NCI-H2081 (cell line): ENCODE measurements around the gene YLPM1.

Source experiments
- DNase-seq, 2 experiments: peaks; one replicate each; lab custom pipeline; 2025; lab: John Stamatoyannopoulos, UW

The YLPM1 gene

DNA sequence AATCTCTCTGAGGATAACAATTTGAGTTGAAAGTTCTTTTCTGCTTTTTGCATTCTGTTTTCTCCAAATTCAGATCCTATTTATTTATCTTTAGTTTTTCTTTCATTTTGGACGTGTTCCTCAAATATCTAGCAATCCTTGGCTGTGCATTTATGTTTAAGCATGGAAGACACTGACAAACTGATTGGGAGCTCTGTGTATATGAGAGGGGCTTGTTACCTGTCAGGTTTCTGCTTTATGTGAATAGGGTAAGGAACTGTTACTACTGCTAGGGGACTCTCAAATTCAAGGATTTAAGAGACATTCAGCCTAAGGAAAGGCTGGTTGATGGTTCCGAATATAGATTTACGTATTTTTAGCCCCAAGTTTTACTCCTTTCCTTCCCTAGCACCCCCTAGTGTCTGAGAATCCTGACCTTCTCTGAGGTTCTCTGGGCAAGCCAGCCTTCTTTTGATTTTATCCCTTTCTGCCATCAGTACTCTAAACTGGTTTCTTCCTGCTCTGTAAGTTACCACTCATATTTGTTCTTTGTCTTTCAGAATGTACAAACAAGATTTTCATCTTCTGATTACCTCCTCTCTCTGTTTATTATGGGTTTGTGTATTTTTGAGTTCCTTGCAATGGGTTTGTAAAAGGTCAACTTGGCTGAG lies 30.5 kb downstream of the YLPM1 start:
- DNase-seq, result no peak

DNA sequence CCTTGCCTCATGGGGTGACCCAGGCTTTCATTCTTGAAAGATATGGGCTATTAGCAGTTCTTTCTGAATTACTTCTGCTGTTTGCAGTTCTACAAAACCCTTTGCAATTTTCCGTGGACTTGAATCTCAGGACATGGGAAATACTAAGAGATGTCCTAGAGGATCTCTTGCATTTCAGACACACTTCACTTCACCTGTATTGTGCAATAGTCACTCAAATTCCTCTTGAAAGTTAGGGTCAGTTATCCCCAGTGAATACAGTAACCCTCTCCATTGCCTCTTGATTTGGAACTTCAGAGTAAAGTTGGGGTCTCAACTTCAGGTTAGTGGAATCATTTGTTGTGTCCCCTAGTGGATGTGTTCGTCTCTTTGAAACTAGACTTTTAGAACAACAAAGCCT lies 31.8 kb downstream of the YLPM1 start:
- no peak for DNase-seq

DNA sequence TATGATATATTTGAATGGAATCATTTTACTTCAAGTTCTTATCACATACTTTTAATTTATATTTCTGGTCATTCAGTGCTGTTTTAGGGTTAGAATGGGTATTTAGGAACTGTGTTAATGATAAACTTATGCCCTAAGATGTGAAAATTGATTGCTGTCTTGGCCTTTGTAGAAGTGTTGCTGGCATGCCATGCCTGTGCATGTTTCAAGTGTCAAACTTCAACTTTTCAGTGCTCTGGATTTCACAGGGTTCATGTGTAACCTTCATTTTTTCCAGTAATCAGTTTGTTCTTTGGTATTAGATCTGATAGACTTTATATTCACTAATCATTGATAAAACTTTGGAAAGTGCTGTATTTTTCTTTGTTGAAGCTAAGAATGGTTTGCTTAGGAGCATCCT lies 36.6 kb downstream of the YLPM1 start:
- DNase-seq, result no peak

DNA sequence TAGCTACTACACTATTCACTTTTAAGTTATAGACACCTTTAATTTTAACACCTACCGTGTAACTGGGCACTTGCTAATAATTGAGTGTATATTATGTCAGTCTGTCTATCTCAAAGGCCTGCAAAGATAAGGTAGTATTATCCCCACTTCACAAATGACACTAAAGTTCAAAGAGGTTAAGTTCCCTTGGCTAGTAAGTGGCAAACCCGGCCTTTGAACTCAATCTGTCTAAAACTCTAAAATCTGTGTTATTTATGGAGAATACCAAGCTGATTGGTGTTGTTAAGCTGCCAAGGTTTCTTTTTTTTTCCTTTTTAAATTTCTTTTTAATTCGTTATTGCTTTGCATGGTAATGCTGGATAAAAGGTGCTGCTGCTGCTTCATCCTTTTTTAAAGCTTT lies 37.7 kb downstream of the YLPM1 start:
- no peak for DNase-seq

DNA sequence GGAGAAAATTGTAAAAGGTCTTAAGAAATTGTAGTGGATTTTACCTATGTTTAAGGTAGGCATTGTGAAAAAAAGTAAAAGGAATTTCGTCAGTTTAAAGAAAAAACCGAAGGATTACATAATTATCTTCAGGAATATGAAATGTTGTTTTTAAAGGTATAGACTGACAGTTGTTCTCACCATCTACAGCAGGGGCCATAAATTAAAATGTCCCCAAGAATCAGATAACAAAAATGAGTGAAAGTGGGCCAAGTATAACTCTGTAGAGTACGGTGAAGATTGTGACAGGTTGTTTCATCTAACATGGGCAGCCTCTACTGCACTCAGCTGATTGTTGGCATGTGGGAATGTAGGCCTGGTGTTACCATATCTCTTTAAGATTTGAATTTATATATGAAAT lies 38.3 kb downstream of the YLPM1 start:
- DNase-seq, result no peak

DNA sequence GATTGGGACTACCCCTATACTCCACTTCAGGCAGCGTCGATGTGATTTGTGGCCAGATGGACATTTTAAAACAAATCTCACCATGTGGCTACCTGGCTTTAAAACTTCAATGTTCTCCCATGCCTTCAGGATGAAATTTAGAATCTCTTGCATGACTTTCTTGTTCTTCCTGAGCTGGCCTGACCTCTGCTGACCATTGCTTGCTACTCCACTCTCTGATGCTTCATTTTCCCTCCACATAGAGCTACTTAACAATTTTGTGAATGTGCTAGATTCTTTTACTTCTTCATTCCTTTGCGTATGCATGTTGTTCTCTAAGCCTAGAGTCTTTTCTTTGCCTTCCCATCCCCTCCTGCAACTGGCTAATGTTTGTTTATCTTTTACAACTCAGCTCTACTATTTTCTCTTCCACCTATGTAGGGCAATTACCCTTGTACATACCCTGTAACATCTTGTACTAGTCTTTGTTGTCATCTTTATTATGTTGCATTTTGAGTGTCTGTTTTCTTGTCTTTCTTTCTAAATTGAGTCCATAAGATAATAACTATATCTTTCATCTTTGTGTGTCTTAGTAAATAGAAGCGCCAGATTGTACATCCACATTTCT lies 41.2 kb downstream of the YLPM1 start:
- DNase-seq, result no peak

DNA sequence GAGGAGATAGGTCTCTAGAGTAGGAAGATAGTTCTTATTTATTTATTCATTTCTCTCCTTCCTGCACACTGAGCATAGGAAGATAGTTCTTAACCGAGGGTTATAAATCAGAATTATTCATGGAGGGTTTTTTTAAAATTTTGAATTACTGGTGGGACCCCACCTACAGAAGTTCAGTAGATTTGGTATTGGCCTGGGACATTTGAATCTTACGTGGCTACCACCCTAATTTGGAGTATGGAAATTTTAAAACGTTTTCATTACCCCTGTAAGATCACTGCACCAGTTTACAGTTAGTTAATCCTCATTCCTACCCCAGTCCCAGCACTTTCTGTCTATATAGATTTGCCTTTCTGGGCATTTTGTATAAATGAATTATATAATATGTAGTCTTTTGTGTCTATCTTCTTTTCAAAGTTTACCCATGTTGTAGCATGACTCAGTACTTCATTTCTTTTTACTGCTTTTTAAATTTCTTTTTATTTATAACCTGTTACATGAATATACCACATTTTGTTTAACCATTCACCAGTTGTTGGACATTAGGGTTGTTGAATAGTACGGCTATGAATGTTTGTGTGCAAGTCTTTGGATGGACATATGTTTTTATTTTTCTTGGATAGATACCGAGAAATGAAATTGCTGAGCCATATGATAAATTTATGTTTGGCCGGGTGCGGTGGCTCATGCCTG lies 44.9 kb downstream of the YLPM1 start:
- DNase-seq, result no peak

DNA sequence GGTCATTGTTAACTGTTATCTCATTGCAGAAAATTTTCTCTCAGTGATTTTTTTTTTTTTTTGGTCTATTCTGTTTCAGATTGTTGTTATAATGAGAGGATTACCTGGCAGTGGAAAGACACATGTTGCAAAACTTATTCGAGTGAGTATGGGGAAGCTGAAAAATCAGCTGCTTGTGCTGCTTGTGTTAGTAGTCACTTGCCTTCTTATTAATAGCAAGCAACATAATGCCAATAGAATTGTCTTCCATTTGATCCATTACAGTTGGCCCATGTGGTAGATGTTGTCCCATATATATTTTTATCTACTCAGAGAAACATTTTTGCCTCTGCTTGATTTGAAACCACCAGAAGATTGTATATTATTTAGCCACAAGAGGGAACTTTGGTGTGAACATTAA lies 53.0 kb downstream of the YLPM1 start:
- no peak for DNase-seq

DNA sequence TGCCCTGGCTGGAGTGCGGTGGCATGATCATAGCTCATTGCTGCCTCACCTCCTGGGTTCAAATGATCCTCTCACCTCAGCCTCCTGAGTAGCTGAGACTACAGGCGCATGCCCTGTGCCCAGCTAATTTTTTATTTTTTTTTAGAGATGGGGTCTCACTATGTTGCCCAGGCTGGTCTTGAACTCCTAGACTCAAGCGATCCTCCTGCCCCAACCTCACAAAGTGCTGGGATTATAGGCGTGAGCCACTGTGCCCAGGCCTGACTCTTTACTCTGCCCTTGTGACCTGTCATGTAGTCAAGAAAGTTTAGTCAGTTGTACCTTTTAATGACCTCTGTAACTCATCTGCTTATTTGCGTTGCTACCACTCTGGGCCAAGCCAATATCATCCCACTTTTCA lies 57.2 kb downstream of the YLPM1 start:
- DNase-seq, result no peak

DNA sequence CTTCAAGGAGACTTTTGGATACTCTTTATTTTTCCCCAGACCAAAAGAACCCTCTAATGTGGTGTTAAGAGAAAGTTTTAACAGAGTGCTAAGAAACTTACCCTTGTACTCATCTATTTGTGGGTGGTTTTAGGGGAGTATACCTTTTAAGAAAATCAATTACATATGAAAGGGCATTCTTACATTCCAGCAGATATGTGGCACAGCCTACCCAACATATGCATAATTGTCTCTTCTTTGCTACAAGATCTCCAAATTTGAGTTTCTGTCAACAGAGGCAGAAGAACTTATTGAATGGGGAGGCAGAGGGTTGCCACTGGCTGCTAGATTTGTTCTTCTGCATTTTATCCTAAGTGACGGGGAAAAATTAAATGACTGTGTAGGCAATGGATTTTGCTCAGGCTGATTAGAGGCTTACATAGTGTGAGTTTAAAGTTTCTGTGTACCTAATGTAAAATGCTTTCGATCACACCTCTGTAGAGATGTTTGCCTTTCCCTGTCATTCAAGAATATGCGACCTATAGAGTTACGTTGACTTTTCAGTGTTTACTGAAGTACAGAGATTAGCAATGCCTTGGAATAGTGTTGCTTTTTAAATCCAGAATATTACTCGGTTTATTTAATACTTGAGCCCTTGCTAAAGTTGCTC lies 58.3 kb downstream of the YLPM1 start:
- DNase-seq, result peak in 1 of 2 experiments; percentile 25

DNA sequence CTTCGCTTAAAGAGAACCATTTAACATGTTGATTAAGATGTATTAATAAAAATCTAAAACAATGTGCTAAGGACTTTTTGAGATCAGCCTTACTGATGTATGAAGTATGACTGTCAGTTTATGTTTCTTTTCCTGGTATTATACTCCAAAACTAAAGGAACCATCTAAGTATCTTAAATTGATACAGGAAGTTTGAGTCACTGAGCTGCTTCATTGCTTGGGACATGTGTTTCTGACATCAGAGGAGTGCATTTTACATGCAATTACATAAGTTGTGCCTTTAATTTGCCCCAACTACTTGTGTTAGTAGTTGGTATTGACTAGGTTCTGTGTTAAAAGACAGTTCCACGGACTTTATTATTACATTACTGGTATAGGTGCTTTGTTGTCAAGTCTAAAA lies 61.9 kb downstream of the YLPM1 start:
- no peak for DNase-seq

DNA sequence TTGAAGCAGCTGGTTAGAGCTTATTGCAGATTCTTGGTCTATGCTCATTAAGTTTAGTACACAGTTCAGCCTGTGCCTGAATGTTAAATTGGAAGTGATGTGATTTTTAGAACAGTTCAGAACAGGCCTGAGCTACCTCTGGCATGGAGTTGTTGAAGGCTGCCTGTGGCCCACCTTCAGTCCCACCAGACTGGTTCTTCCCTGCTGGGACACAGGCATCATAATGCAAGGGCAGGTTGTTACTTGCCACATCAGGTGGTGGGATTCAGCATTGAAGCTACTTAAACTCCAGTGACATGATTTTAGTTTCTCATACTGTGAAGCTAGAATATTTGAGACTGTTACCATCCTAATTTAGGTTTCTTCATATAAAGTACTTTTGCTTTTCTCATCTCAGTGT lies 63.5 kb downstream of the YLPM1 start:
- DNase-seq, result no peak

DNA sequence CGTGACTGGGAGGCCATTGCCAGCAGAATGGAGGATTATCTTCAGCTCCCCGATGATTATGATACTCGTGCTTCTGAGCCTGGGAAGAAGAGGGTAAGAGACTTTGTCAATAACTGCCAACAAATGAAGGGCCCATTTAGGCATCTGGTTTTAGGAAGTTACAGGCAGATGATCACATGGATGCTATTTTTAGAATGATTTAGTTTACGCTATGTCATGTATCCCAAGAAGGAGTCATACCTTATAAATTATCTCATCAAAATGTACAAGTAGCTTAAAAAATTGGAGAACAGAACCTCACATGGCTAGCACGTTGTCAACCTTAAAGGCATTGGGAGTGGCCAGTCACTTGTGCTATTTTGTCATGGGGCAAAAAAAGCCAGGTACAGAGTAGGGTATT lies 66.1 kb downstream of the YLPM1 start:
- no peak for DNase-seq

DNA sequence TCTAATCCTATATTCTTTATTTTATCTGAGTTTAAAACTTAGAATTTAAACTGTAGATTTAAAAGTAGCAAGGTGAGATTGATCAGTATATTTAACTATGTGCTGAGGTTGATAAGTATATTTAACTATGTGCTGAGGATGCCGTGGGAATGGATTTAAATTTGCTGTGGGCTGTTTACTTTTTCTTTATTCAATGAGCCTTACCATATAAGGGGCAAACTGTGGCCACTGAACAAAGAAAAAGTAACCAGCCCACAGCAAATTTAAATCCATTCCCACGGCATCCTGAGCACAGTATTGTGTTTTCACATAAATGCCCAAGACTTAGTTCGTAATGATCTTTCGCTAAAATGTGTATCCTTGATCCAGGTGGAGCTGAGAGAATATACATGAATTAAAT lies 69.7 kb downstream of the YLPM1 start:
- no peak for DNase-seq

DNA sequence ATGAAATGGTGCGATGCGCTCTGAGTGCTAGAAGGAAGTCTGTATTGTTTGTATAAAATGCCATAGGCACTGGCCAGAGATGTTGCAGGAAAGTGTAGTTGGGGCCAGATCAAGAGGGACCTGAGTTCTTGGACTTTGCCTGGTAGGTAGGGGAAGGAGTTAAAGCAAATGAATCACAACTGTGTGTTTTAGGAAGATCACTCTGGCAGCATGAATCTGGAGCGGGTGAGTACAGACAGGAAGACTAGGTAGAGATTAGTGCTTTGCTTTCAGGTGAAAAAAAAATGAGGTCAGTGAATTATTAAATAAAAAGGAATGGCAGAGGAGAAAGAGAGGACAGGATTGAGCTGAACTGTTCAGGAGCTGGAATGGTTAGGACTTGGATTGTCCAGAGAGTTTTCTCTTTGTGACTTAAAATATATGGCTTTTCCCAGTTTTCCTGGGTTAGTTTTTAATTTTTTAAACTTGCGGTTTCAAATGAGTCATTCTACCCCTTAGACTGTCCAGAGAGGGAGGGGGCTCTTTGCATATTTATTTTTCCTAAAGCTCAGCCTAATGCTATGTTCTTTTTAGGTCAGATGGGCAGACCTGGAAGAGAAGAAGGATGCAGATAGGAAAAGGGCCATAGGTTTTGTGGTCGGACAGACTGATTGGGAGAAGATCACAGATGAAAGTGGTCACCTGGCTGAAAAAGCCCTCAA lies 71.7 kb downstream of the YLPM1 start:
- no peak for DNase-seq

DNA sequence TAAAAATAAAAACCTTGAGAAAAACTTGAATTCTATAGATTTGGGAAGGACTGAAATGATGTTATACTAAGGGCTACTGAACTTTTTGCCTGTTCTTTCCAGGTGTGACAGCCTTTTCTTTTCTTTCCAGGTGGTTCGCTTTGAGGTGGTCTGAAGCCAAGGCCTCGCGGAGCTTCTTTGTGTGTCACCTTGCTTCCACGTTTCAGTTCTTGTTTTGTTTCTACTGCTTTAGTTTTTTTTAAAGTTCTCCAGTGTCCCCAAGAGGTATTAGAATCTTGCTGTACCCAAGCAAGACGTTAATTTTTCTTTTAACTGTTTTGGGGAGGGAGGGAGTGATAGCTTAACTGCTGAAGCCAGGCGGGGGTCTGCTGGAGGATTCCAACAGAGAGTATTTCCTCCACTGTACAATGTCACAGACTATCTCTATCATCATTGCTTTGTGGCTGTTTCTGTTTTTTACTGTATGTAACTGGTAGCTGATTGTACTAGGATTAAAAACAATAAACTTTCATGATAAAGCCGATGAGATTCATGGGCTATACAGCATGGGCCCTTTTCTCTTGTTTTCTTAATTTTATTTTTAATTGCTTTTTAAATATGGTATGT lies 72.6 kb downstream of the YLPM1 start:
- DNase-seq, result no peak

DNA sequence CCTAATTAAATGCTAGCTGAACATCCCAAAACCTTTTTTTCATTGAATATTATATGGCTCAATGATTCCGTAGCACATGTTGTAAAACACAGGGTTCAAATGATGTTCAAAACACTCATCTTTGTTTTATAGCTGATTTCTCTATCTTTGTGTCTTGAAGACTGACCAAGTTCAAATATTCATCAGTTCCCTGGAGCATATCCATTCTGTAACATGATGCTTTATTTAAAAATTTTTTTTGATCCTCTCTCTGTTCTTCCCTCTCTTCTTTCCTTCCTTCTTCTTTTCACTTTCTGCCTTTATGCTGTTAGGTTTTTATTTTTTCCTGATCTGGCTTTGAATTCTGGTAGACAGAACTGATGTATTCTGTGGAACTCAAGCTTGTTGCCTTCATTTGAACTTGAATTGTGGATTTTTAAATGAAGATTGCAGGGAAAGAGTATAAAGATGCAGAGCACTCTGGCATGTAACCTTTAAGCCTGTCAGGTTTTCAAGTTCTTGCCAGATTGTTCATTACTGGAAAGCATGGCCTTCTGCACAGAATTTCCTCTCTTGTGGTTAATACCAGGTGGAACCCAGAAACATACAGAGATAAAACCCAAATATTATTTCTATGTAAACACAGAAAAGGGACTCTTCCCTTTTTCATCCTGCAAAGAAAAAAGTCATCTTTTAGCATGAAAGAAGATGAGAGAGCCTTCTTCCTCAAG lies 73.3 kb downstream of the YLPM1 start:
- DNase-seq, result no peak

DNA sequence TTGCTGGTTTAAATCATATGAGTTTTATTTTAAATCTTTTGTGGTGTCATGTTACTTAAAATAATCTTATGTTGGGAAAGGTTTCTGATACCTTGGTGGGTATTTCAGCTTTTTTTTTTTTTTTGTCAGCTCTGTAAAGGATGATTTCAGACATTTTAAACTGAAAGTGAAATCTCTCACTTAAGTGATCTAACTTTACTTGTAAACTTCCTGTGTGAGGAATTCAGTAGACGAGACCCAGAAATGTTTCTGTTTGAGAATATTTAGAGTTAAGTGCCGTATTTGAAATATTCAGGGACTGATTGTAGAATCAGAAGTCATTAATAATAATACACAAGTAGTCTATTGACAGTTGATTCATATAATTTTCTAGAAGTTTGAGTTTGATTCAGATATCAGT lies 75.0 kb downstream of the YLPM1 start:
- DNase-seq, result no peak

DNA sequence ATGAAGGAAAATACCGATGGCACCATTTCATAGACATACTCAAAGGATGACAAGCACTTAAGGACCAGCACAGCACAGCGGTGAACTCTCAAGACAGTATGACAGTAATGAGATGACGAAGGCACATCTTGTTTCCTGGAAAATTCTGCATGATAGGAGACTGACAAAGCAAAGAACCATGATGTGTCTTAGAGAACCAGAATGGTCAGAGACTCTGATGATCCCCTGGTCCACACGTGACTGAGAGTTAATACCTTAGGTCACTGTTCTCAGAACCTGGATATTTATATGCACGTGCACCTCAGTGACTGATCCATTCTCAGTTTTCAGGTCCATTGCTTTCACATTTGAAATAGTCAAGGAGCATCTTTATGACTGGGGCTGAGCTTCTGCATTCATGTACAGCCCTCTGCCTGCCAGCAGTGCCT lies 77.5 kb downstream of the YLPM1 start:
- DNase-seq, result no peak

DNA sequence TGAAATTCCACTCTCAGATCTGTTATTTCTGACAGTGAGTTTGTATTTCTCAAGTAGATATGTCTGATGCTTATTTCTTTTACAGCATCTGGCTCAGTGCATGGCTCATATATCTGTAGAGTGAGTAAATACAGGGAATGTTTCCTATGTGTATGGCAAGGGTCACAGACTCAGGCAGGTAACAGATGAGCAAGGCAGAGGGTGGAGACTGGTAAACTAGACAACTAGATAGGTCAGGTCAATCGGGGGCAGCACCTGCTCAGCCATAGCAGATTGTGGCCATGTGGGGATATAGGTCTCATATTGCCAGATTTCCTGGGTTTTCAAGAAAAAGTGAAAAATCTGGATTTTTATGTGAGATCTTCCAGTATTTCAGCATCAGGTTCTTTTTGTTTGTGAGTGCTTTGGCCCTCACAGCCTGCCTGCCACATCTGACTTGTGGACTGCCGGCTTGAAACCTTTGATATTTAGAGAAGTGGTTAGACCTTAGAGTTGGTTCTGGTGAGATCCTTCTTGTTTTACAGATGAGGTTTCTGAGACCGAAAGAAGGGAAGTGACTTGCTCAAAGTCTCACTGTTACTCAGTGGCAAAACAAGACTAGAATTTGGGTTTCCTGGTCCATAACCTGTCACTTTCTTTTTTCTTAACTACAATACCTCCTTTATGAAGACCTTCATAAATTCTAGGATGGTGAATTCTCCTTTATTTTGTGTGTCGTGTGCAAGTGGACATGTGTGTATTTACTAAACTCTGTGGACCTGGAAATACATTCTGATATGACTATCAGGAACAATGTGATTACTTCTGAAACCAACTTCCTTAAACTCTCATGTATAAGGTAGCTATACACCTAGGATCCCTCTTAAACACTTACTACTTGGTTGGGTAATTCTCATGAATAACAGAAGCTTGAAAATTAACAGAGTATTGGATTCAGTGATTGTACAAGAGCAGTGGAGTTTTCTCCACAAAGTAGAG lies 78.4 kb downstream of the YLPM1 start:
- DNase-seq, result no peak
